Thyroid gland (tissue), 4 donors: ENCODE results near the gene ZNF770. TPM values are rescaled to one million over a fixed set of nuclear protein-coding genes. Genes with fewer than 3 reads are reported as not detected.
"Not testable (repeated sequence)": the region's sequence is repeated elsewhere in the genome, so short reads cannot be mapped to it uniquely, and the experiment has no call there.

Experiments
- DNase-seq, 2 donors: peaks; one replicate each; pipeline ENCODE4 v3.0.0-alpha.2; 2019
- H3K27ac ChIP-seq, 3 donors: fragments of 200-600 bp; sonication (generic); 1 replicate in 2 of 3; 2 replicates in 1 of 3; pipeline ENCODE4 v1.5.1; 2016 to 2019; ENCODE audit warnings: mild to moderate bottlenecking in 1 of 3, moderate library complexity in 1 of 3
- H3K27me3 ChIP-seq: fragments of 200-600 bp; sonication (generic); one replicate; pipeline ENCODE4 v1.5.1; 2019
- H3K36me3 ChIP-seq, 2 donors: fragments of 200-600 bp; sonication (generic); one replicate each; pipeline ENCODE4 v1.5.1; 2016 to 2019
- H3K4me1 ChIP-seq, 2 donors: fragments of 200-600 bp; sonication (generic); one replicate each; pipeline ENCODE4 v1.5.1; 2017 to 2019
- H3K4me3 ChIP-seq, 3 donors: fragments of 200-600 bp; sonication (generic); replicated peaks in 1 of 3; 1 replicate in 2 of 3; 2 replicates in 1 of 3; pipeline ENCODE4 v1.5.1; 2016; ENCODE audit warnings: mild to moderate bottlenecking in 1 of 3
- H3K9me3 ChIP-seq: fragments of 200-600 bp; sonication (generic); one replicate; pipeline ENCODE4 v1.5.1; 2017
- POLR2A ChIP-seq, 2 donors: fragments of 450-650 bp; IDR thresholded peaks; one replicate each; pipeline ENCODE4 v1.6.1; 2017; ENCODE audit warnings: antibody characterized with exemption in 2 of 2, mild to moderate bottlenecking in 2 of 2, moderate library complexity in 1 of 2
- WGBS, 2 donors: methylation state at CpG; one replicate each; pipeline ENCODE4 v1.1.5; 2017; 5-methylcytosine and 5-hydroxymethylcytosine counted together
- intact Hi-C: fragments of 100-400 bp; cut with DNase I; formaldehyde crosslinking; loops from one replicate; pipeline ENCODE4 v1.15.1; 2023
- total RNA-seq, 4 donors: library from RNA; depleted of rRNA; stranded (reverse); fragments of >200 nt; gene quantifications; one replicate each; pipeline ENCODE4 v1.2.3, GENCODE V29; 2016
- TF ChIP-seq, protein P1 (sequence below), 6 experiments: fragments of 200-600 bp in 3 of 6; fragments of 450-650 bp in 3 of 6; sonication (generic) in 3 of 6; IDR thresholded peaks; one replicate each; pipeline ENCODE4 v1.5.1; 2016 to 2019; ENCODE audit warnings: antibody characterized with exemption in 6 of 6, mild to moderate bottlenecking in 2 of 6, inconsistent platforms in 1 of 6, moderate library complexity in 1 of 6

ZNF770 gene
- total RNA-seq, 4 donors from 2014 or later, result 52.0 to 97.2 (median 74.4) TPM

DNA sequence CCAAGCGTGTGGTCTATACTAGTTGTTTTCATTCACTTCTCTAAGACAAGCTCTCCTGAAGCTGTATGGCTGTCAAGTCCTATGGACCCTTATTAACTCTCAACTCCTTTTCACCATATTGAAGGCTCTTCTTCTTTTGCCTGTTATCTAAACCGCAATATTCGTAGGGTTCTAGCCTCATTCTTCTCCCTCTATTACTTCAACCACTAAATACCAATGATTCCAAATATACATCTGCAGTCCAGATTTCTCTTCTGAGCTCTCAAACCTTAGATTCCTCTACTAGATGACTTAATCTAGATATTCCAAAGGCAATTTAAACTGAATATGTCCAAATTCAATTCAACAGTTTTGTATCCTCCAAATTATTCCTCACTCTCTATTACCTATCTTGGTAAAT, 43.2 kb downstream of the ZNF770 start:
- Histone ChIP-seq H3K36me3 (peaks cover 0 to 8% of the 10 kb centered on the region in 2 donors), H3K4me1 (peaks cover 0 to 6% of the 10 kb centered on the region in 2 donors), H3K4me3 (no peak overlapping the region), H3K27ac (no peak overlapping the region), H3K27me3 (no peaks in the 10 kb centered on the region), H3K9me3 (no peaks in the 10 kb centered on the region)
- intact Hi-C loops, result no loop called here
- WGBS, 2 donors, result 93 to 97% methylated on average over 3 of the region's 3 CpGs
- DNase-seq, result no peak
- TF ChIP-seq POLR2A (IDR thresholded peaks at IDR 0.05), result no peak
- TF ChIP-seq, protein P1, sequence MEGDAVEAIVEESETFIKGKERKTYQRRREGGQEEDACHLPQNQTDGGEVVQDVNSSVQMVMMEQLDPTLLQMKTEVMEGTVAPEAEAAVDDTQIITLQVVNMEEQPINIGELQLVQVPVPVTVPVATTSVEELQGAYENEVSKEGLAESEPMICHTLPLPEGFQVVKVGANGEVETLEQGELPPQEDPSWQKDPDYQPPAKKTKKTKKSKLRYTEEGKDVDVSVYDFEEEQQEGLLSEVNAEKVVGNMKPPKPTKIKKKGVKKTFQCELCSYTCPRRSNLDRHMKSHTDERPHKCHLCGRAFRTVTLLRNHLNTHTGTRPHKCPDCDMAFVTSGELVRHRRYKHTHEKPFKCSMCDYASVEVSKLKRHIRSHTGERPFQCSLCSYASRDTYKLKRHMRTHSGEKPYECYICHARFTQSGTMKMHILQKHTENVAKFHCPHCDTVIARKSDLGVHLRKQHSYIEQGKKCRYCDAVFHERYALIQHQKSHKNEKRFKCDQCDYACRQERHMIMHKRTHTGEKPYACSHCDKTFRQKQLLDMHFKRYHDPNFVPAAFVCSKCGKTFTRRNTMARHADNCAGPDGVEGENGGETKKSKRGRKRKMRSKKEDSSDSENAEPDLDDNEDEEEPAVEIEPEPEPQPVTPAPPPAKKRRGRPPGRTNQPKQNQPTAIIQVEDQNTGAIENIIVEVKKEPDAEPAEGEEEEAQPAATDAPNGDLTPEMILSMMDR (IDR thresholded peaks at IDR 0.05), result no peak

DNA sequence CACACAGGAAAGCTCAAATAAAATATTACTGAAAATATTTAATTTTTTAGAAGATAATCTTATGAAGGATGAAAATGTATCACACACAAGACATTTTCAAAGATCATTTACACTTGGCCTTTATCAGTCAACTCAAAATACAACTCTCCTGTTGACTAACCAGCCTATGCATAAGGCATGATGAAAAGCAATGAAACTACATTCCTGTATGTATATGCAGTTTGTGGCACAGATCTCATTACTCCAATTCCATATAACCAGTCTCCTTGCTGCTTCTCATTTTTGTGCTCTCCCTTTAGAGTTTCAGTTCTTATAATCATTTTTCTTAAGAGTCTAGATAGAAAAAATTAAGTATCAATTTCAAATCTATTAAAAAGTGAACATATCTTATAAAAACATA, 44.4 kb downstream of the ZNF770 start:
- Histone ChIP-seq H3K36me3 (peaks cover 0 to 12% of the 10 kb centered on the region in 2 donors), H3K27ac (no peak overlapping the region), H3K4me3 (no peak overlapping the region), H3K4me1 (peaks cover 0 to 6% of the 10 kb centered on the region in 2 donors), H3K27me3 (no peaks in the 10 kb centered on the region), H3K9me3 (no peaks in the 10 kb centered on the region)
- intact Hi-C loops, result no loop called here
- TF ChIP-seq, protein P1 (IDR thresholded peaks at IDR 0.05), result no peak
- no peak for TF ChIP-seq POLR2A (IDR thresholded peaks at IDR 0.05)
- DNase-seq, result no peak

DNA sequence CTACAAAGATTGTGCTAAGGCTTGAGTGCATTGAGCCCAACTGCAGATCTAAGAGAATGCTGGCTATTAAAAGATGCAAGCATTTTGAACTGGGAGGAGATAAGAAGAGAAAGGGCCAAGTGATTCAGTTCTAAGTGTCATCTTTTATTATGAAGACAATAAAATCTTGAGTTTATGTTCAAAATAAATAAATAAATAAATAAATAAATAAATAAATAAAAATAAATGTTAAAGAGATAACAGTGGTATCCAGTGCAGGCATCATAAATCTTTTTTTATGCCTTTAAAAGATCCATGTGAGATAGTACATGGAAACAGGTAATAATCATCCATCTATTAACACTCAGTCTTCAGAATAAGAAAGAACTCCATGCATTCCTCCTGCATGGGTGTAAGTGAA, 44.8 kb downstream of the ZNF770 start:
- H3K27ac ChIP-seq, H3K4me3 ChIP-seq, intact Hi-C loops, DNase-seq, H3K27me3 ChIP-seq, H3K9me3 ChIP-seq, H3K4me1 ChIP-seq: not testable (repeated sequence)
- H3K36me3 ChIP-seq, result peaks cover 2 to 16% of the 10 kb centered on the region in 2 donors

DNA sequence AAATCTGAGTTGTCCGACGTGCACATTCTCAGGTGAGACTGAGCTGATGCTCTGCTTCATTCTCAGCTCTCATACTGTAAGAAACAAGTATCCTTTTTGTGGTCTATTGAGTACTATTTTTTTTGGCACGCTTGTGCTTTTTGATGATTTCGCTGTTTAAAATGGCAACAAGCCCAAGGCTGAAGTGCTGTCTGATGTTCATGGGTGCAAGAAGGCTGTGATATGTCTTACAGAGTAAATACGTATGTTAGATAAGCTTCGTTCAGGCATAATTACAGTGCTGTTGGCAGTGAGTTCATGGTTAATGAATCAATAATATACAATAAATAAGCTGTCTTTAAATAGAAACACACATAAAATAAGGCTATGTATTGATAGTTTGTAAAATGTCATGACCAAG, 45.7 kb downstream of the ZNF770 start:
- H3K9me3 ChIP-seq, result no peaks in the 10 kb centered on the region
- DNase-seq, result peak in 1 of 2 donors; percentile 8
- TF ChIP-seq, protein P1 (IDR thresholded peaks at IDR 0.05), result no peak
- TF ChIP-seq POLR2A (IDR thresholded peaks at IDR 0.05), result no peak
- H3K27me3 ChIP-seq, result no peaks in the 10 kb centered on the region
- peaks cover 11 to 19% of the 10 kb centered on the region in 2 donors for H3K36me3 ChIP-seq
- H3K4me3 ChIP-seq, result no peak overlapping the region
- H3K4me1 ChIP-seq, result peaks cover 0 to 6% of the 10 kb centered on the region in 2 donors
- no peak overlapping the region for H3K27ac ChIP-seq
- WGBS, 2 donors, result 36 to 46% methylated on average over 6 of the region's 6 CpGs
- intact Hi-C loops, result no loop called here

DNA sequence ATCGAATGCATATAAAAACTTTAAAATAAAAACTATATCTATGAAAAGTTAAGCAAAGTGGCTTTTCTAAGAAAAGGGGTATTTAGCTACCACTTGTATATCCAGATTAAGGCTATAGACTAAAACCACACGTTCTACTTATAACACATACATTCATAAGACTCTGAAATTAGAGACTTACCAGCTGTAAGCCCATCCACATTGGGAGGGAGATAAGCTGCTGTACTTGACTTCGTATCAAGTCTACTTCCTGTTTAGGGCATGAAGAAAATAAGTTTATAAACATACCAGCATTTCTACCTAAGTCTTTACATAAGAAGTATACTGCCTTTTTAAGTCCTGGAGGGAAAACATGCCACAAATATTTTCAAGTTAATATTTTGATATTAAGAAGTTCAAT, 46.3 kb downstream of the ZNF770 start:
- no peaks in the 10 kb centered on the region for H3K27me3 ChIP-seq
- no peak overlapping the region for H3K27ac ChIP-seq
- TF ChIP-seq POLR2A (IDR thresholded peaks at IDR 0.05), result no peak
- TF ChIP-seq, protein P1 (IDR thresholded peaks at IDR 0.05), result no peak
- intact Hi-C loops, result no loop called here
- peaks cover 11 to 20% of the 10 kb centered on the region in 2 donors for H3K36me3 ChIP-seq
- peaks cover 0 to 6% of the 10 kb centered on the region in 2 donors for H3K4me1 ChIP-seq
- no peak overlapping the region for H3K4me3 ChIP-seq
- no peak for DNase-seq
- no peaks in the 10 kb centered on the region for H3K9me3 ChIP-seq
- WGBS, 2 donors, result 85 to 86% methylated on average over 3 of the region's 3 CpGs

DNA sequence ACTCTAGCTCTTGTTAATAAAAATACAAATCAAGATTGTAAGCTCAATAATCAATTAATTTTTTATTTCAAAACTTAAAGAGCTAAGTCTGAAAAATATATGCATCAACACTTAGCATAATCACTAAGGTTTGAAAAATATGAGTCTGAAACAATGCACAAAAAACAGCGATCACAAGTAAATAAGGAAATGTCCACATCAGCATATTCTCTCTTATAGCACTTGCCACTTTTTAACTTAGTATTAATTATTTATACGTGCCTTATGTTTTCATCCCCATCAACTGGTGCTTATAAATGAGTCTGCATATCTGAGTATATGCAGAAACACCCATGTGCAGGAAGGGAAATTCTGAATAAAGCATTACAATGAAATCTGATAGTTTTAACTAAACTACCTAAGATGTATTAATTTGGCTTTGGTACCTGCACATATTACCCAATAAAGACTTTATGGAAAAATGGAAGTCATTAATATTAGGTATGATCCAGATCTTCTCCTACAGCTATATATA, 46.8 kb downstream of the ZNF770 start:
- DNase-seq, result no peak
- intact Hi-C loops, result no loop called here
- no peak overlapping the region for H3K27ac ChIP-seq
- TF ChIP-seq, protein P1 (IDR thresholded peaks at IDR 0.05), result no peak
- no peak for TF ChIP-seq POLR2A (IDR thresholded peaks at IDR 0.05)
- no peak overlapping the region for H3K4me3 ChIP-seq
- WGBS, 2 donors, result 97 to 100% methylated on average over 2 of the region's 2 CpGs
- peaks cover 11 to 25% of the 10 kb centered on the region in 2 donors for H3K36me3 ChIP-seq
- no peaks in the 10 kb centered on the region for H3K9me3 ChIP-seq
- peaks cover 0 to 6% of the 10 kb centered on the region in 2 donors for H3K4me1 ChIP-seq
- no peaks in the 10 kb centered on the region for H3K27me3 ChIP-seq
